H1 (cell line): Measurements from ENCODE around the gene KDM5A. TPM values are rescaled to one million over a fixed set of nuclear protein-coding genes. Genes with fewer than 3 reads are reported as not detected.

ENCODE experiments used
- CTCF ChIA-PET: fragments of 300-600 bp; sonication (Branson Sonifier 250); formaldehyde crosslinking; loops from one replicate; lab custom pipeline; 2021; ENCODE audit not compliant: partially characterized antibody; lab: Charles Lee
- POLR2A ChIA-PET: fragments of 300-600 bp; sonication (Branson Sonifier 250); formaldehyde crosslinking; loops from one replicate; lab custom pipeline; 2021; ENCODE audit warnings: inconsistent platforms; ENCODE audit not compliant: partially characterized antibody; lab: Charles Lee
- DNase-seq, 2 experiments: peaks; one replicate each; pipeline versions ENCODE4 v3.0.0 to v3.0.0-alpha.2; 2010 to 2022; ENCODE audit warnings: low spot score in 2 of 2, low read depth in 1 of 2, mixed read lengths in 1 of 2
- FAIRE-seq: peaks from 2 replicates; lab custom pipeline; 2011; peaks lifted over from hg19 to GRCh38; lab: Jason Lieb, UNC
- H2AFZ ChIP-seq: 2 replicates; pipeline ENCODE4 v1.8.1; 2012; ENCODE audit warnings: low read length, inconsistent platforms
- H2AK5ac ChIP-seq: 2 replicates; pipeline ENCODE4 v1.6.1; 2013; ENCODE audit warnings: low read depth, low read length
- H2BK120ac ChIP-seq: replicated peaks from 2 replicates; pipeline ENCODE3; 2013; ENCODE audit warnings: low read depth, low read length, inconsistent platforms
- H2BK12ac ChIP-seq: 2 replicates; pipeline ENCODE4 v1.6.1; 2013; ENCODE audit warnings: low read depth, low read length
- H2BK15ac ChIP-seq: 2 replicates; pipeline ENCODE4 v1.6.1; 2013; ENCODE audit warnings: low read length
- H2BK20ac ChIP-seq: 2 replicates; pipeline ENCODE4 v1.6.1; 2013; ENCODE audit warnings: low read length
- H2BK5ac ChIP-seq: 2 replicates; pipeline ENCODE4 v1.6.1; 2013; ENCODE audit warnings: low read depth, low read length
- H3K14ac ChIP-seq: 2 replicates; pipeline ENCODE4 v1.6.1; 2013; ENCODE audit warnings: inconsistent platforms; ENCODE audit not compliant: insufficient read length
- H3K18ac ChIP-seq: 2 replicates; pipeline ENCODE4 v1.6.1; 2013; ENCODE audit warnings: low read length; ENCODE audit errors: extremely low read depth
- H3K23ac ChIP-seq: 2 replicates; pipeline ENCODE4 v1.6.1; 2013; ENCODE audit warnings: inconsistent platforms; ENCODE audit not compliant: insufficient read length
- H3K23me2 ChIP-seq: 2 replicates; pipeline ENCODE4 v1.6.1; 2013; ENCODE audit warnings: low read depth, low read length
- H3K27ac ChIP-seq: 2 replicates; pipeline ENCODE4 v1.6.1; 2011; ENCODE audit warnings: low read depth, low read length, inconsistent platforms
- H3K27me3 ChIP-seq, 4 experiments: replicated peaks in 1 of 4; 1 replicate in 1 of 4; 2 replicates in 3 of 4; pipeline versions ENCODE4 v1.6.1 to v1.8.1; 2011 to 2013; ENCODE audit warnings: low read length in 3 of 4, mild to moderate bottlenecking in 3 of 4, inconsistent platforms in 2 of 4, mixed read lengths in 2 of 4, moderate library complexity in 1 of 4; ENCODE audit not compliant: control insufficient read depth in 3 of 4, insufficient read depth in 3 of 4; ENCODE audit errors: extremely low read depth in 1 of 4
- H3K36me3 ChIP-seq, 4 experiments: 2 replicates each; pipeline versions ENCODE4 v1.6.1 to v1.8.1; 2011 to 2013; ENCODE audit warnings: mild to moderate bottlenecking in 4 of 4, low read length in 3 of 4, moderate library complexity in 2 of 4, control low read depth in 1 of 4, inconsistent platforms in 1 of 4; ENCODE audit not compliant: insufficient read depth in 4 of 4, control insufficient read depth in 2 of 4
- H3K4ac ChIP-seq: replicated peaks from 2 replicates; pipeline ENCODE3; 2013; ENCODE audit warnings: low read length, low read depth, mixed read lengths, inconsistent platforms; ENCODE audit not compliant: insufficient read length
- H3K4me1 ChIP-seq, 4 experiments: replicated peaks in 1 of 4; 1 replicate in 1 of 4; 2 replicates in 3 of 4; pipeline versions ENCODE4 v1.6.1 to v1.8.1; 2011 to 2013; ENCODE audit warnings: low read length in 3 of 4, inconsistent platforms in 2 of 4, mixed read lengths in 1 of 4; ENCODE audit not compliant: insufficient read depth in 4 of 4, control insufficient read depth in 3 of 4
- H3K4me2 ChIP-seq, 2 experiments: 2 replicates each; pipeline versions ENCODE4 v1.6.1 to v1.8.1; 2011 to 2013; ENCODE audit warnings: low read depth in 2 of 2, low read length in 2 of 2, control low read depth in 1 of 2, inconsistent platforms in 1 of 2, mild to moderate bottlenecking in 1 of 2; ENCODE audit not compliant: insufficient read depth in 1 of 2
- H3K4me3 ChIP-seq, 4 experiments: fragments of 200-600, 300-600 bp in 1 of 4; sonication (generic), shearing (Covaris generic), sonication (Bioruptor Twin) in 1 of 4; 2 replicates each; pipeline versions ENCODE4 v1.5.1 to v1.8.1; 2011 to 2016; ENCODE audit warnings: low read length in 4 of 4, low read depth in 3 of 4, control low read depth in 2 of 4, inconsistent platforms in 2 of 4, mild to moderate bottlenecking in 2 of 4, mixed read lengths in 1 of 4, moderate library complexity in 1 of 4; ENCODE audit not compliant: insufficient read depth in 2 of 4; ENCODE audit errors: extremely low read depth in 1 of 4
- H3K56ac ChIP-seq: replicated peaks from 2 replicates; pipeline ENCODE3; 2013; ENCODE audit warnings: low read depth, mild to moderate bottlenecking, mixed read lengths, low read length, inconsistent platforms; ENCODE audit not compliant: insufficient read length
- H3K79me1 ChIP-seq: 2 replicates; pipeline ENCODE4 v1.6.1; 2013; ENCODE audit warnings: low read depth, low read length, control low read depth
- H3K79me2 ChIP-seq, 2 experiments: 2 replicates each; pipeline versions ENCODE4 v1.6.1 to v1.8.1; 2012 to 2013; ENCODE audit warnings: low read length in 2 of 2, mild to moderate bottlenecking in 2 of 2, inconsistent platforms in 1 of 2; ENCODE audit not compliant: insufficient read depth in 2 of 2, control insufficient read depth in 1 of 2
- H3K9ac ChIP-seq, 4 experiments: replicated peaks in 1 of 4; 1 replicate in 1 of 4; 2 replicates in 3 of 4; pipeline versions ENCODE4 v1.6.1 to v1.8.1; 2011 to 2013; ENCODE audit warnings: low read depth in 3 of 4, low read length in 3 of 4, control low read depth in 2 of 4, mild to moderate bottlenecking in 2 of 4, moderate library complexity in 2 of 4, inconsistent platforms in 1 of 4; ENCODE audit errors: extremely low read depth in 1 of 4
- H3K9me3 ChIP-seq, 2 experiments: 2 replicates each; pipeline versions ENCODE4 v1.6.1 to v1.8.1; 2012 to 2013; ENCODE audit warnings: mild to moderate bottlenecking in 2 of 2, moderate library complexity in 2 of 2, control low read depth in 1 of 2, inconsistent platforms in 1 of 2, low read depth in 1 of 2, low read length in 1 of 2, mixed read lengths in 1 of 2; ENCODE audit not compliant: insufficient read depth in 2 of 2
- H4K20me1 ChIP-seq, 2 experiments: replicated peaks in 1 of 2; 2 replicates each; pipeline versions ENCODE3 to v1.8.1; 2011 to 2013; ENCODE audit warnings: inconsistent platforms in 2 of 2, low read length in 2 of 2, mild to moderate bottlenecking in 1 of 2; ENCODE audit not compliant: insufficient read depth in 2 of 2, control insufficient read depth in 1 of 2
- H4K5ac ChIP-seq: 2 replicates; pipeline ENCODE4 v1.6.1; 2013; ENCODE audit warnings: low read length, low read depth, mixed read lengths, inconsistent platforms; ENCODE audit not compliant: insufficient read length
- H4K8ac ChIP-seq: 2 replicates; pipeline ENCODE4 v1.8.0; 2013; ENCODE audit warnings: mild to moderate bottlenecking, moderate library complexity, low read length, inconsistent platforms; ENCODE audit not compliant: insufficient read depth; ENCODE audit errors: extremely low read depth
- H4K91ac ChIP-seq: replicated peaks from 2 replicates; pipeline ENCODE3; 2013; ENCODE audit warnings: low read length, mixed read lengths, inconsistent platforms; ENCODE audit not compliant: insufficient read length
- CBX8 ChIP-seq: fragments of 300-800, 300-1000 bp; sonication (generic); IDR thresholded peaks from 2 replicates; pipeline ENCODE4 v1.7.1; 2016; ENCODE audit warnings: low read depth, low read length, borderline replicate concordance
- E2F6 ChIP-seq: IDR thresholded peaks from 2 replicates; pipeline ENCODE4 v1.6.1; 2012; ENCODE audit warnings: inconsistent platforms
- WGBS, 2 experiments: shearing (Covaris generic) in 1 of 2; methylation state at CpG; one replicate each; pipeline versions ENCODE4 v1.1.6 to v1.1.7; 2013 to 2015; ENCODE audit warnings: low lambda C conversion rate in 2 of 2, mixed read lengths in 2 of 2, inconsistent platforms in 1 of 2, low coverage in 1 of 2, missing lambda C conversion rate in 1 of 2; ENCODE audit not compliant: insufficient replicate concordance in 2 of 2, insufficient coverage in 1 of 2, insufficient read length in 1 of 2; ENCODE audit errors: extremely low coverage in 1 of 2, missing lambda C conversion rate in 1 of 2; 5-methylcytosine and 5-hydroxymethylcytosine counted together
- polyA plus RNA-seq, 7 experiments: library from polyadenylated mRNA; depleted of rRNA in 3 of 7; stranded (reverse) in 5 of 7; unstranded in 2 of 7; fragments of >200 nt in 5 of 7; fragments of 200-250 nt in 2 of 7; gene quantifications; 1 replicate in 5 of 7; 2 replicates in 1 of 7; 4 replicates in 1 of 7; pipeline versions ENCODE4 v1.2.1 to v1.2.3, GENCODE V29; 2011 to 2013; ENCODE audit warnings: missing spikeins in 2 of 7, mixed read lengths in 2 of 7
- total RNA-seq: library from RNA; stranded (reverse); fragmentation: NEBNext Ultra II Directional; extraction: Animal tissue kit (Norgen Biotek cat#: 25700); gene quantifications from 2 replicates; pipeline ENCODE4 v1.2.1, GENCODE V29; 2021

The KDM5A gene
- total and polyA plus RNA-seq, 2 of the 8 experiments (the other 6 are each of a cell fraction or from before 2014, with no cell fraction given) = 6.3 to 36.9 TPM

- Histone ChIP-seq H4K91ac (no peak overlapping the region), H2BK20ac (no peak overlapping the region), H3K18ac (no peak overlapping the region), H3K56ac (no peak overlapping the region), H3K27me3 (no peaks in the 10 kb centered on the region), H3K79me2 (no peaks in the 10 kb centered on the region), H3K4me2 (no peak overlapping the region), H3K36me3 (peaks cover 0 to 39% (median 19%) of the 10 kb centered on the region in 4 experiments; a peak in 6 of 8 replicates), H3K23me2 (no peaks in the 10 kb centered on the region), H3K23ac (no peak overlapping the region), H3K14ac (no peak overlapping the region), H4K20me1 (no peaks in the 10 kb centered on the region), H4K8ac (no peak overlapping the region), H3K27ac (no peak overlapping the region), H3K79me1 (no peaks in the 10 kb centered on the region), H4K5ac (no peak overlapping the region), H2AK5ac (no peak overlapping the region), H2BK120ac (no peak overlapping the region), H3K4me3 (no peak overlapping the region), H2BK15ac (no peak overlapping the region), H3K4ac (no peak overlapping the region), H3K4me1 (no peaks in the 10 kb centered on the region), H2BK5ac (no peak overlapping the region), H3K9me3 (peaks cover 7 to 9% of the 10 kb centered on the region in 2 experiments), H2AFZ (no peak overlapping the region), H2BK12ac (no peak overlapping the region), H3K9ac (no peak overlapping the region)
- 90% methylated on average over 1 of the region's 1 CpG; no CpG with 5 or more reads in 1 of the 2 experiments for WGBS, 2 experiments
- FAIRE-seq (no peak), DNase-seq (no peak)
- TF ChIP-seq CBX8 = no peak
- no peak for TF ChIP-seq E2F6
- ChIA-PET CTCF (no interaction called here), POLR2A (interaction anchor here (1.6 kb wide), 1 partner anchor 15 kb away, joined by 3 read pairs; no protein-coding TSS in a partner anchor)
Measured at GRCh38 chr12:367972-368371, 21.1 kb downstream of the KDM5A start.
